HCT116 (cell line): Measurements from ENCODE around the gene CAMKK2.

Experiments used
- CBX3 ChIP-seq: IDR thresholded peaks from 2 replicates; pipeline ENCODE4 v1.6.1; 2012; ENCODE audit warnings: low read depth
- CTCF ChIP-seq, 3 experiments: fragments of 200-600 bp in 1 of 3; sonication (generic) in 1 of 3; IDR thresholded peaks in 2 of 3; conservative IDR thresholded peaks in 1 of 3; 2 replicates each; pipeline ENCODE4 v1.5.1; 2012 to 2017; ENCODE audit warnings: low read depth in 2 of 3, low read length in 2 of 3, antibody characterized with exemption in 1 of 3, borderline replicate concordance in 1 of 3, control low read depth in 1 of 3, mild to moderate bottlenecking in 1 of 3, mixed read lengths in 1 of 3, mixed run types in 1 of 3, moderate library complexity in 1 of 3; ENCODE audit not compliant: insufficient read depth in 1 of 3
- EZH2 ChIP-seq: fragments of 200-600 bp; sonication (generic); IDR thresholded peaks from 2 replicates; pipeline ENCODE4 v1.6.1; 2017; ENCODE audit warnings: antibody characterized with exemption, mixed run types
- JUND ChIP-seq: IDR thresholded peaks from 2 replicates; pipeline ENCODE4 v1.6.1; 2012
- POLR2A ChIP-seq: IDR thresholded peaks from 2 replicates; pipeline ENCODE4 v1.7.0; 2011; ENCODE audit warnings: borderline replicate concordance; ENCODE audit not compliant: insufficient read depth, insufficient read length; ENCODE audit errors: extremely low read depth
- POLR2AphosphoS5 ChIP-seq: IDR thresholded peaks from 2 replicates; pipeline ENCODE4 v1.6.1; 2011; ENCODE audit warnings: mild to moderate bottlenecking, low read depth, low read length, moderate library complexity
- TCF7L2 ChIP-seq: IDR thresholded peaks from 2 replicates; pipeline ENCODE4 v1.7.0; 2011; ENCODE audit warnings: borderline replicate concordance, inconsistent platforms; ENCODE audit not compliant: insufficient read depth, insufficient read length; ENCODE audit errors: extremely low read depth
- YY1 ChIP-seq: IDR thresholded peaks from 2 replicates; pipeline ENCODE4 v1.6.1; 2011; ENCODE audit warnings: low read length, low read depth, moderate library complexity, mild to moderate bottlenecking; ENCODE audit not compliant: insufficient replicate concordance; ENCODE audit errors: extremely low read depth
- TF ChIP-seq, protein P1 (sequence below): IDR thresholded peaks from 2 replicates; pipeline ENCODE4 v1.6.1; 2012

GRCh38 chr12:121222847-121223246, 73.7 kb downstream of the CAMKK2 start:
- TF ChIP-seq YY1 (no peak), CTCF (IDR thresholded peaks at IDR 0.05 in 2 of 3, conservative IDR thresholded peaks at IDR 0.05 in 1 of 3; ENCODE audit: borderline replicate concordance in 1 of 3, insufficient read depth in 1 of 3, low read depth in 2 of 3, low read length in 2 of 3) (no peak), EZH2 (no peak), CBX3 (no peak), POLR2A (no peak), POLR2AphosphoS5 (no peak), TCF7L2 (no peak), JUND (no peak)
- TF ChIP-seq, protein P1, sequence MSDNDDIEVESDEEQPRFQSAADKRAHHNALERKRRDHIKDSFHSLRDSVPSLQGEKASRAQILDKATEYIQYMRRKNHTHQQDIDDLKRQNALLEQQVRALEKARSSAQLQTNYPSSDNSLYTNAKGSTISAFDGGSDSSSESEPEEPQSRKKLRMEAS, result no peak
